ENCODE measurements around the gene COL7A1.

DNA sequence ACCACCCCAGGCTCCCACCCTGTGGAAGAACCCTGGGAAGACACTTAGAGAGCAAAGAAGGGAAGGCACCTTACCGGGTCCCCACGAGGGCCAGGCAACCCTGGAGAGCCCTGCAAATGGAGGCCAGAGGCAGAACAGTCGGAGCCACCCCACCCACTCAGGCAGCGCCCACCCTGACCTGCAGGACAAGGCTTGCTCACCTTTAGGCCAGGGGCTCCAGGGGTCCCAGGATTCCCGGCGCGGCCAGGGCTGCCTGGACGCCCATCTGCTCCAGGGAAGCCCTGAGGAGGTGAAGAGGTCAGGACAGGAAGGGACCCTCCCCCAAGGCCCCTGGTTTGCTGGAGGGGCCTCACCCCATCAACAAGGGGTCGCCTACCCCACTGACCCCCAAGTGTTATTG lies 10.3 kb downstream of the COL7A1 start:
- TF ChIP-seq, protein P1, sequence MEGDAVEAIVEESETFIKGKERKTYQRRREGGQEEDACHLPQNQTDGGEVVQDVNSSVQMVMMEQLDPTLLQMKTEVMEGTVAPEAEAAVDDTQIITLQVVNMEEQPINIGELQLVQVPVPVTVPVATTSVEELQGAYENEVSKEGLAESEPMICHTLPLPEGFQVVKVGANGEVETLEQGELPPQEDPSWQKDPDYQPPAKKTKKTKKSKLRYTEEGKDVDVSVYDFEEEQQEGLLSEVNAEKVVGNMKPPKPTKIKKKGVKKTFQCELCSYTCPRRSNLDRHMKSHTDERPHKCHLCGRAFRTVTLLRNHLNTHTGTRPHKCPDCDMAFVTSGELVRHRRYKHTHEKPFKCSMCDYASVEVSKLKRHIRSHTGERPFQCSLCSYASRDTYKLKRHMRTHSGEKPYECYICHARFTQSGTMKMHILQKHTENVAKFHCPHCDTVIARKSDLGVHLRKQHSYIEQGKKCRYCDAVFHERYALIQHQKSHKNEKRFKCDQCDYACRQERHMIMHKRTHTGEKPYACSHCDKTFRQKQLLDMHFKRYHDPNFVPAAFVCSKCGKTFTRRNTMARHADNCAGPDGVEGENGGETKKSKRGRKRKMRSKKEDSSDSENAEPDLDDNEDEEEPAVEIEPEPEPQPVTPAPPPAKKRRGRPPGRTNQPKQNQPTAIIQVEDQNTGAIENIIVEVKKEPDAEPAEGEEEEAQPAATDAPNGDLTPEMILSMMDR (IDR thresholded peaks at IDR 0.05; ENCODE audit: insufficient read depth, low read depth, low read length): no peak
- no peak for TF ChIP-seq EZH2 (IDR thresholded peaks at IDR 0.05; ENCODE audit: insufficient read depth, low read length)
